ENCODE results near the gene NPIPB8.
"Not testable (repeated sequence)": the region's sequence is repeated elsewhere in the genome, so short reads cannot be mapped to it uniquely, and the experiment has no call there.

NPIPB8 gene

DNA sequence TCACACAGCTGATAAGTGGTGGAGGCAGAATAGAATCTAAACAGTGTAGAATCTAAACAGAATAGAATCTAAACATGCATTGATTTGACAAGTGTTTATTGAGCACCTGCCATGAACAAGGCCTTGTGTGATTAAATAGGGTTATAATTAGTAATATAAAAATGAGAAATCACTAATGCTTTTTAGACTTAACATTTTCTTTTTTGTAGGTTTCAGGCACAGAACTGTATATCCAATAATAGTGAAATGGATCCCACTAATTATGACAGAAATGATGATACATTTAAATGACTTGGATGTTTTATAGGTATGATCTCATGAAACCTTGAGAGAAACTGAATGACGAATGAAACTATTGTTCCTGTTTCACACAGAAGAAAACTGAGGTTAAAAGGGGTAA lies at the start of gene NPIPB8:
Gene NPIPB8, plus strand, starts transcription at position 301 of the 400 bp plus-strand sequence. CDS start 296 bp downstream, outside the sequence.
- DNase-seq (ENCODE audit: low read depth, low spot score): not testable (repeated sequence)

DNA sequence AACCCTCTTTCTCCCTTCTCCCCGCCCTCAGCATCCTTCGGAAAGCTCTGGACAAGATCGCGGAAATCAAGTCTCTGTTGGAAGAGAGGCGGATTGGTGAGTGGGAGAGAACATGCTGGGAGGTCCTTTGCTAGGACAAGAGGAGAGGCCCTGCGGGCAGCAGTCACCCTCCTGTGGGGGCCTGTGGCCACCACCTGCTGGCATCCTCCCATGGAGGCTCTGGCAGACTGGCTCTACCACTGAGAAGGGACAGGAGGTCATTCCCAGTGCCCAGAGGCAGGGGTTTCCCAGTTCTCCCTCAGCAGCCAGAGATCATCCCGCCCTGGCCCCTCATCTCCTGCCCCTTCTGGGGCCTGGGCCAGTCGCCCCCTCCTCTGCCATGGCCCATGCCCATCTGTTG lies 48.8 kb upstream of the NPIPB8 start:
- no peak for DNase-seq (ENCODE audit: low read depth, low spot score)

DNA sequence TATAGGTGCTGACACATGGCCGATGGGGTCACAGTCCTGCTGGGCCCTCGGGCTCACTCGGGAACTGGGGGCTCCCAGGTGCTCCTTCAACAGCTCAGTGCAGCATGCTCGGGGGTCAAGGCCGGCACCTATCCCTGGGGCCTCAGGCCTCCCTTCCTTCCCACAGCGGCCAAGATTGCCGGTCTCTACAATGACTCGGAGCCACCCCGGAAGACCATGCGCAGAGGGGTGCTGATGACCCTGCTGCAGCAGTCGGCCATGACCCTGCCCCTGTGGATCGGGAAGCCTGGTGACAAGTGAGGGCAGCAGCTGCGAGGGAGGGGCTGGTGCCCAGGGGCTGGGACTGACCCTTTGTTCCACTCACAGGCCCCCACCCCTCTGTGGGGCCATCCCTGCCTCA lies 47.9 kb upstream of the NPIPB8 start:
- no peak for DNase-seq (ENCODE audit: low read depth, low spot score)

DNA sequence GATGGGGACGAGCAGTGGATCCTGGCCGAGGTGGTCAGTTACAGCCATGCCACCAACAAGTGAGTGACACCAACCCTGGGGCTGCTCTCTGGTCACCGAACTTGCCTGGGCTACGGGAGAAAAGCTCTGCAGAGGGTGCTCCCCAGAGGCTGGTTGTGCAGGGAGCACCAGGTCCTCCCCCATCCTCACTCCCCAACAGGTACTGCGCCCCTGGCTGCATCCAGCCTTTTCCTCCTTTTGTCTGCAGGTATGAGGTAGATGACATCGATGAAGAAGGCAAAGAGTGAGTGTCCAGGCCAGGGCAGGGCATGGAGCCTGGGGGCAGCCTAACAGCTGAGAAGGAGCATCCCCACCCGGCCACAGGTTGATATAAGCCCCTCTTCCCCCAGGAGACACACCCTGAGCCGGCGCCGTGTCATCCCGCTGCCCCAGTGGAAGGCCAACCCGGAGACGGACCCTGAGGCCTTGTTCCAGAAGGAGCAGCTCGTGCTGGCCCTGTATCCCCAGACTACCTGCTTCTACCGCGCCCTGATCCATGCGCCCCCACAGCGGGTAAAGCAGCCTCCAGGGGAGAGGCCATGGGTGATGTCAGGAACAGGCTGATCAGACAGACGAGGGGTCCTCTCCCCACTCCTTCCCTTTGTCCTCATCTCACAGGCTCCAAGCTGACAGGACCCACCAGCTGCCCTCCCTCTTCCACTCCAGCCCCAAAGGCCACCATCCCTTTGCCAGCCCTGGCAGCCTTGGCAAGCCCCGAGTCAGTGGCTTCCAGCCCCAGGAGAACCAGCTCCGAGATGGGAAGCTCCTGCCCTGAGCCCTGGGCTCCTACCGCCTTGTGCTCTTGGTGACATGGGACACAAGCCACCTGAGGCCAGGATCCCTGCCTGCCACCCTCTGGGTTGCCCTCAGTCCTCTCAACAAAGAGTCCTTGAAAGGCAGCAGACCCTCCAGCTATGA lies 47.2 kb upstream of the NPIPB8 start:
- DNase-seq (ENCODE audit: low read depth, low spot score): no peak

DNA sequence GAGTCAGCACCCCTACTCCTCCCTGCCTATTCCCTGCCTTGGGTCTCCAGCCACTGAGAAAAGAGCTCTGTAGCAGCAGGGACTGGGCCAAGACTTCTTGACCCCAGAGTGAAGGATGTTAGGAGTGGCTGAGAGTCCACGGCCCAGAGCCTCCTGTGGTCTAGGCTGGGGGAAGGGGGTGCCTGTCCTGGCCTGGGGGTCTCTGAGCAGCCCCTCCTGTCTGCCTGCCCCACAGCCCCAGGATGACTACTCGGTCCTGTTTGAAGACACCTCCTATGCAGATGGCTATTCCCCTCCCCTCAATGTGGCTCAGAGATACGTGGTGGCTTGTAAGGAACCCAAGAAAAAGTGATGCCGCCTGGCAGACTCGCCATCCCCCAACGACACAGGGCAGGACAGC lies 46.5 kb upstream of the NPIPB8 start:
- no peak for DNase-seq (ENCODE audit: low read depth, low spot score)

DNA sequence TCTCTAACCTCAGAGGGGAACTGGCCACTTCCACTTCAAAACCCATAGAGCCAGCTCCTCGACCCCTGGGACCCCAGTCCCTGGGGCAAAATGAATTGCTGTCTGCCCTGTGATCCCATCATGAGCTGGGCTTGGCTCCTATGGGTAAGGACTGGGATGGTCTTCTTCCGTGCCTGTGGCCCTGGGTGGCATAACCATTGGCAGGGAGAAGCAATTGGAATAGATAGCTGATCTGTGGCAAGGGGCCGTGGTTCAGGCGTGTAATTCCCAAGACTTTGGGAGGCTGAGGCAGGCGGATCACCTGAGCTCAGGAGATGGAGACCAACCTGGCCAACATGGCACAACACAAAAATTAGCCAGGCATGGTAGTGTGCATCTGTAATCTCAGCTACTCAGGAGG lies 45.4 kb upstream of the NPIPB8 start:
- DNase-seq (ENCODE audit: low read depth, low spot score): no peak

DNA sequence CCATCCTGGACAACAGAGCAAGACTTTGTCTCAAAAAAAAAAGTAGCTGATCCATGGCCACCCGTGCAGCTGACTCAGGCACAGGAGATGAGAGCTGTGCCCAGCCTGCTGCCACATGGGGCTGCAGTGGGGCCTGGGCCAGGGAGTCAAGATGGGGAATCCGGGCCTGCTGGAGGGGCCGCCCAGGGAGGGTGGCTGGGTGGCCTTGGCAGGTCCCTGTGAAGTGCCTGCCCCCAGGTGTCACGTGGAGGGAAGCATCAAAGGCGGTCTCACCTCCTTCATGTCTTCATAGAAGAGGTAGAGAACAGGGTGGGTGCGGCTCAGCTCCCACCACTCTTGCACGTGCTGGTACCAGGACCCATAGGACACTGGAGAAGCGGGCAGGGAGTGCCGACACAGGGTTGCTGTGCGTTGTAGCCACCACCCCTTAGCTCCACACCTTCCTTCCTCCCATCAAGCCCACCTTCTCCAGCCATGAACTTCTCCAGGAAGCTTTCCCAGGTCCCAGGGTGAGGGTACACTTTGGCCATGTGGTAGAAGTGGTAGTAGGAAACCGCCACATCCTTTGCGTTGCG lies 44.8 kb upstream of the NPIPB8 start:
- DNase-seq (ENCODE audit: low read depth, low spot score): no peak

DNA sequence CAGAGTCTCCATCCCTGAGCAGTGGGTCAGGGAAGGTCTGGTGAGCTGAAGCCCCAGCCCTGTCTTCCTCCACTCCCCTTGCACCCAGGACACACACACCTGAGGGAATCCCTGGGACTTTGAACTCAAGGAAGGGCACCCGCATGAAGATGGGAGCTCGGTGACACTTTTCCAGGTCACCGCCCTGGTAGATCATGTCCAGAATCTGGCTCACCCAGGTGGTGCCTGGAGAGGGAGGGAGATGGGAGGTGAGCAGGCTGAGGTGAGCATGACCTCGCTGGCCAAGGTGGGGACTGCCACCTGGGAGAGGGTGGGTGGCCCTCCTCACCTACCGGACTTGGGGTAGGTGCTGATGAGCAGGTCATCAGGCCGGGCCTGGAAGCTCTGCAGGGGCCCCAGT lies 42.4 kb upstream of the NPIPB8 start:
- DNase-seq (ENCODE audit: low read depth, low spot score): not testable (repeated sequence)

DNA sequence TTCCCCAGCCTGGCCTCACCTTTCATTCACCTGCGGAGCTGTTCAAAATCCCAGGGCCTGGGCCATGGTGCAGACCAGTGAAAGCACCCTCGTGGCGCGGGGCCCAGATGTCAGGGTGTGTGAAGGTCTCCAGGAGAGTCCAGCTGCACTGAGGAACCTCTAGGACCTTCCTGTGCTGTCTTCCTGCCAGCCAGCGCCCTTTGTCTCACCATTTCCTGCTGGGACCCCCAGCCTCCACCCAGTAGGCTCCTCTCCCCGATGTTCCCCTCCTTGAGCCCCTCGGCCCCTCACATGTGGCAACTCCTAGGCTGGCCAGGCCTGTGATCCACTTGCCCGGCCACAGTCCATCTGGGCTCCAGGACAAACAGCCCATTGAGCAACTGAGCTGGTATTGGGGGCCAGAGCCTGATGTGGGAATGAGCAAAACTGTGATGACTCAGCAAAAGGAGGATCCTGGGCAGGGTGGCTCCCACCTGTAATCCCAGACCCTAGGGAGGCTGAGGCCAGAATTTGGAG lies 41.7 kb upstream of the NPIPB8 start:
- DNase-seq (ENCODE audit: low read depth, low spot score): no peak

DNA sequence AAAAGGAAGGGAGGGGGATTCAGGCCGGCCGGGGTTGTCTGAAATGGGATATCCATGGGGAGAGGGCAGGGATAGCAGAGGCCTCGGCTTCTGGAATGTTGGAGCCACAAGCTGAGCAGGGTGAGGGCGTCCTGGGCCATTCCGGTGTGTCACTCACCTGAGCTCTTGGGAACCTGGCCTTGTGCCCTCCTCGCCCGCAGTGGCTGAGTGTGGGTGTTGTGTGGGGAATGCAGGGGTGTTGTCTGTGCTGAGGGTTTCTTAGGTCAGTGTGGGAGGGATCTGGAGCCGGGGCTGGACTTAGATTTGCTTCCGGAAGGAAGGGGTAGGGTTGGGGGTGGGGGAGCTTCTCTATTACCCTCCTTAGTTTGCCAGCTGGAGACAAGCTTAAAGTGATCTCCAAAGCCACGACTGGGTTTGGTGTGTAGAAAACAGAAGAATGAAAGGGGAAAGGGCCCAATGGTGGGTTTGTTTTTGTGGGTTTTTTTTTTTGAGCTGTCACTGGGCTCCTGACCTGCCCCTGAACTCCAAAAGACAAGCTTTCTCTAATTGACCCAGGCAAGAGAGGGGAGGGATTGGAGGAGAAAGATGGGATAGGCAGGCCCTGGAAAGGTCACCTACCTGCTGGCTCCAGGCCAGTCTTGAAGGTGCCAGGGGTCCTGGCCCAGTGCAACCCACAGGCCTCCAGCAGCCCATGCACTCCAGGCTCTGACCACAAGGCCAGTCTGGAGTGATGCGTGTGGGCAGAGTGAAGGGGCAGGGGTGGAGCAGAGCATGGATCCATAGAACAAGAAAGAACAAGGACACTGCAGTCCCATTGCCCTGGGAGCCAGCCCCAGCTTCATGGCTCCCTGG lies 40.8 kb upstream of the NPIPB8 start, which contains the start of gene SULT1A2:
Gene SULT1A2, minus strand, starts transcription at position 211 of the 852 bp plus-strand sequence. CDS start 1,120 bp downstream, outside the sequence.
- DNase-seq (ENCODE audit: low read depth, low spot score): peak; percentile 67

DNA sequence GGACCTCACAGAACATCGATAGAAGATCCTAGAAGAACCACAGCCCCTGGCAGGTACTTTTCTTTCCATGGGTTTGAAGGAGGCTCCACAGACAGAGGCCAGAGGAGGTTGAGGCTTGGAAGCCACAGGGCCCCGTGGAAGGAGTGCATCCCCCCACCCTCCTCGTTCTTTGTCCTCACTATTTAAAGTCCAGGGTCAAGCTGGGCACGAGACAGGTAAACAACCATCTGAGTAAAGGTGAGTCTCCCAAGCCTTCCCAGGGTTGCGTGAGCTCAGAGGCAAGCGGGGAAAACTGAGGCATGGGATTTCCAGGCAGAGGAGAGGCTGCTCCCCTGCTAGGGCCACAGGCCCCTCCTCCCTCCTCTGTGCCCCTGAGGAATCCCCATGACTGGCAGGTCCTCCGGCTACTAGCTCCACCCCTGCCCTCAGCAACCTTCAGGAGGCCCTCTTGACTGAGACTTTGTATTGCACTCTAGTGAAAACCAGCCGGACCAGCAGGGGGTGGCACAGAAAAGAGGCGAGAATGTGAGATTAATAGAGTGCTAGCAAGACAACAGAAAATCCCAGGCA lies 40.1 kb upstream of the NPIPB8 start:
- peak; percentile 77 for DNase-seq (ENCODE audit: low read depth, low spot score)

DNA sequence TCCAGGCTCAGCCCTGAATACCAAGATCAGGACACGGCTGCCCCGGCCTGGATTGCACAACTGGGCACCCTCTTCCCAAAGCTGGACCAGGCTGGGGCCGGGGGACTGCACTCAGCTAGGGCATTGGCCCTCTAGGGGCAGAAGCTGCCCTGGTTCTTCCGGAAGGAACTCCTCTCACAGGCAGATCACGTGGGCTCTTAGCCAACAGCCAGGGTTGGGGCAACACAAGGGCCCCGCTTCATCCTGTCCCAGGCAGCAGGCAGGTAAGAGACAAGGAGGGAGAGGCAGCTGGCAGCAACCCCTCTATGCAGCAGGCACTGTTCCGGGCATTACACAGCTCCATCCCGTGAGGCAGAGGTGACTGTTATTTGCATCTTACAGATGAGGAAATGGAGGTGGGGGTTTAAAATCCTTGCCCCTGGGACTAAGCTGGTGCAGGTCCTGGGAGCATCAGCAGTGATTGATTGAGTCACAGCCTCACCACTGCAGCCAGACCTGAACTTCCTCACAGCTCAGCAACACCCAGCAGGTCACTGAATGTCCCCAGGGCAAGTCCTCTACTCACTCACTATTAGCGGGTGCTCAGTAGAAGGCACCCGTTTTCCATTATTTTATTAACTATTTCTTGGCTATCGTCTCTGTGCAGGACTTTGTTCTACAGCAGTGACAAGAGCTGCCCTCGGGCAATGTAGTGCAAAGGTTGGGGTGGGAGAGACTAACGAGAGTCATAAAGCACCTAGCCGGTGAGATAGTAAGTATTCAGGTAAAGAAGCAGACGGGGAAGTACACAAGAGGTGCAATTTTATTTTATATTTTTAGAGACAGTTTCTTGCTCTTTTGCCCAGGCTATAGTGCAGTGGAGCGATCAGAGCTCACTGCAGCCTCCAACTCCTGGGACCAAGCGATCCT lies 38.2 kb upstream of the NPIPB8 start:
- not testable (repeated sequence) for DNase-seq (ENCODE audit: low read depth, low spot score)

DNA sequence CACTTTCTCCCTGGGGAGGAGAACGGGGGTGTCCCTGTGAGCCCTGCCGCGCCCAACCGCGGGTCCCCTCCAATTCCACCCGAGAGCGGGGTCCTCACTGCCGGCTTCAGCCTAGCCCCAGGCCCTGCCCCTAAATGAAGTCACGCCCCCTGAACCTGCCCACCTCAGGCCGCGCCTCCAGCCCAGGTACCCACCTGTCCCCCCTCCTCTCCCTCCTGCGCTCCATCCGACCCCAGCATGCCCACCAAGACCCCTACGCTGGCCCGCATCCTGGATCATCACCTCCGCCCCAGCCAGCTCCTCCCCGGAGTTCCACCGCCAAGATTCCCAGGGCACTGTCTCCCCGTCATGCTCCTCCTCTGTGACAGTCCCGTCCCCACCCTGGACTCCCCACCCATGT lies 36.9 kb upstream of the NPIPB8 start:
- not testable (repeated sequence) for DNase-seq (ENCODE audit: low read depth, low spot score)

DNA sequence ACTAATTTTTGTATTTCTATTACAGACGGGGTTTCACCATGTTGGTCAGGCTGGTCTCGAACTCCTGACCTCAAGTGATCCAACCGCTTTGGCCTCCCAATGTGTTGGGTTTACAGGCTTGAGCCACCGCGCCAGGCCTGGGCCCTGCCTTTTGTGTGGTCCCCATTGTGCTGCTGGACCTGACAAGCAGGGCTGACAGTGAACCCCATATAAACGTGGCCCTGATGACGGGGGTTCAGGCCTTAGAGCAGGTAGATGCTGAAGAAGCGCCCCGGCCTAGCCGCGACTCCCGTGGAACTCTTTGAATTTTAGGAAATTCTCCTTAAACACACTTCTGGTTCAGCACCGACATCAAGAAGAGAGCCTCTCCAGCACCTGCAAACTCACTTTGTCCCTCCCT lies 36.3 kb upstream of the NPIPB8 start:
- not testable (repeated sequence) for DNase-seq (ENCODE audit: low read depth, low spot score)

DNA sequence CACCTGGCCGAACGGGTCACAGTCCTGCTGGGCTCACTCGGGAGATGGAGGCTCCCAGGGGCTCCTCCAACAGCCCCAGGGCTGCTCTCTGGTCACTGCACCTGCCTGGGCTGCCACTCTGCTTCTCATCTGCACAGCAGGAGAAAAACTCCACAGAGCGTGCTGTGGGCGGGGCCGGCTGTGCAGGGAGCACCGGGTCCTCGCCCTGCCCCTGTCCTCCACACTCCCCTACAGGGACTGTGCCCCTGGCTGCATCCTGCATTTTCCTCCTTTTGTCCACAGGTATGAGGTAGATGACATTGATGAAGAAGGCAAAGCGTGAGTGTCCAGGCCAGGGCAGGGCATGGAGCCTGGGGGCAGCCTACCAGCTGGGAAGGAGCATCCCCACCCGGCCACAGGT lies 35.8 kb upstream of the NPIPB8 start:
- not testable (repeated sequence) for DNase-seq (ENCODE audit: low read depth, low spot score)

DNA sequence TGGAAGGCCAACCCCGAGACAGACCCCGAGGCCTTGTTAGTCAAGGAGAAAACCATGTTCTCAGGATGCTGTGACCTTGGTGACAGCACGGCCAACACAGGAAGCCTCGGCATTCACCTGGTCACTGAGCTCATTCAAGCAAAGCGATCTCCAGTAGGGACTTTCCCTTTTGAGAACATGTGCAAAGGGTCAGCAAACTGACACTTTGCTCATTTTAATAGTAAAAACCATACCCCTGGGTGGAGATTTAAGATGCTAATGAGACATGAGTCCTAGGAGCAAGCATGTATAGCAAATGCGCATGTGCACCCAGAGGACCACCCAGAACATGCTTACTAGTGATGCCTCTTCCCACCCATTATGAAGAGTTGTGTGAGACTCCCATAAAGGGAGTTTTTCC lies 35.3 kb upstream of the NPIPB8 start:
- DNase-seq (ENCODE audit: low read depth, low spot score): no peak

DNA sequence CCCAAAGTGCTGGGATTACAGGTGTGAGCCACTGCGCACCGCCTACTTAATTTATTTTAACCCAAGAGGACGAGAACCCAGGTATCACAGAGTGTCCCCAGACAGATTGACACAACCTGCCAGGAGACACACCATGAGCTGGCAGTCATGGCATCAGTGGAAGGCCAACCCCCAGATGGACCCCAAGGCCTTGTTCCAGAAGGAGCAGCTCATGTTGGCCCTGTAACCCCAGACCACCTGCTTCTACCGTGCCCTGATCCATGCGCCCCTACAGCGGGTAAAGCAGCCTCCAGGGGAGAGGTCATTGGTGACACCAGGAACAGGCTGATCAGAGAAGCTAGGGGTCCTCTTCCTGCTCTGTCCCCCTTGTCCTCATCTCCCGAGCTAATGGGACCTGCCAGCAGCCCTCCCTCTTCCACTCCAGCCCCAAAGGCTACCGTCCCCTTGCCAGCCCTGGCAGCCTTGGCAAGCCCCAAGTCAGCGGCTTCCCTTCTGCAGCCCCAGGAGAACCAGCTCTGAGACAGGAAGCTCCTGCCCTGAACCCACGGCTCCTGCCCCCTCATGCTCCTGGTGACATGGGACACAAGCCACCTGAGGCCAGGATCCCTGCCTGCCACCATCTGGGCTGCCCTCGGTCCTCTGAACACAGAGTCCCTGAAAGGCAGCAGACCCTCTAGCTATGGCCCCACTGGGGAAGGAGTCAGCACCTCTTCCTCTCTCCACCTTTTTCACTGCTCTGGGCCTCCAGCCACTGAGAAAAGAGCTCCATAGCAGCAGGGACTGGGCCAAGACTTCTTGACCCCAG lies 34.3 kb upstream of the NPIPB8 start:
- no peak for DNase-seq (ENCODE audit: low read depth, low spot score)

DNA sequence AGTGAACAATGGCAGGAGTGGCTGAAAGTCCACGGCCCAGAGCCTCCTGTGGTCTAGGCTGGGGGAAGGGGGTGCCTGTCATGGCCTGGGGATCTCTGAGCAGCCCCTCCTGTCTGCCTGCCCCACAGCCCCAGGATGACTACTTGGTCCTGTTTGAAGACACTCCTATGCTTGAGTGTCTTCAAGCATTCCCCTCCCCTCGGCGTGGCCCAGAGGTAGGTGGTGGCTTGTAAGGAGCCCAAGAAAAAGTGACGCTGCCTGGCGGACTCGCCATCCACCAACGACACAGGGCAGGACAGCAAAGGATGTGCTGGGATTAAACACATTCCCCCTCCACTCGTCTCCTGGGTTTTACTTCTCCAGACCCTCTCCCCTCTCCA lies 33.7 kb upstream of the NPIPB8 start:
- DNase-seq (ENCODE audit: low read depth, low spot score): no peak

DNA sequence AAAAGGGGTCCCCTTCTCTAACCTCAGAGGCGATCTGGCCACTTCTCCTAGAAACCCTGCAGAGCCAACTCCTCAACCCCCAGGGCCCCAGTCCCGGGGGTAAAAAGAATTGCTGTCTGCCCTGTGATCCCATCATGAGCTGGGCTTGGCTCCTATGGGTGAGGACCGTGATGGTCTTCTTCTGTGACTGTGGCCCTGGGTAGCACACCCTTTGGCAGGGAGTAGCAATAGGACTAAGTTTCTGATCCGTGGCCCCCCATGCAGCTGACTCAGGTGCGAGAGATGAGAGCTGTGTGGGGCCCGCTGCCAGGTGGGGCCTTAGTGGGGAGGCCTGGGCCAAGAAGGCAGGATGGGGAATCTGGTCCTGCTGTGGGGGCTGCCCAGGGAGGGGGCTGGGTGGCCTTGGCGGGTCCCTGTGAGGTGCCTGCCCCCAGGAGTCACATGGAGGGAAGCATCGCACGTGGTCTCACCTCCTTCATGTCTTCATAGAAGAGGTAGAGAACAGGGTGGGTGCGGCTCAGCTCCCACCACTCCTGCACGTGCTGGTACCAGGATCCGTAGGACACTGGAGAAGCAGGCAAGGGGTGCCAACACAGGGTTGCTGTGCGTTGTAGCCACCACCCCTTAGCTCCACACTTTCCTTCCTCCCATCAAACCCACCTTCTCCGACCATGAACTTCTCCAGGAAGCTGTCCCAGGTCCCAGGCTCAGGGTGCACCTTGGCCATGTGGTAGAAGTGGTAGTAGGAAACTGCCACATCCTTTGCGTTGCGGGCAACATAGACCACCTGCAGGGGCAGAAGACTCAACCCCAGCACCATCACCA lies 31.4 kb upstream of the NPIPB8 start:
- DNase-seq (ENCODE audit: low read depth, low spot score): no peak

Measured in ELF-1 (cell line).